CD4-positive, CD25-positive, alpha-beta regulatory T cell (primary cell): ENCODE results near the gene BTK. TPM values are rescaled to one million over a fixed set of nuclear protein-coding genes. Genes with fewer than 3 reads are reported as not detected.

Experiments
- ATAC-seq, 2 donors: fragments of 150-1000 bp; cut with Tn5 transposase; one replicate each; pipeline ENCODE4 v1.10.0; 2021; ENCODE audit warnings: low read depth in 2 of 2, moderate number of reproducible peaks in 2 of 2, moderate library complexity in 1 of 2
- DNase-seq, 3 donors: peaks; one replicate each; pipeline versions ENCODE4 v3.0.0 to v3.0.0-alpha.2; 2012 to 2022; ENCODE audit warnings: mixed read lengths in 1 of 3
- H3K27ac ChIP-seq: one replicate; pipeline ENCODE4 v1.7.0; 2013; ENCODE audit warnings: mild to moderate bottlenecking, low read length; ENCODE audit not compliant: insufficient read depth, poor library complexity, severe bottlenecking
- H3K27me3 ChIP-seq: one replicate; pipeline ENCODE4 v1.7.0; 2013; ENCODE audit warnings: low read length; ENCODE audit not compliant: control insufficient read depth, insufficient read depth
- H3K36me3 ChIP-seq: one replicate; pipeline ENCODE4 v1.7.0; 2013; ENCODE audit warnings: mild to moderate bottlenecking, low read length, moderate library complexity; ENCODE audit not compliant: control insufficient read depth, insufficient read depth
- H3K4me1 ChIP-seq: 2 replicates; pipeline ENCODE4 v1.7.0; 2013; ENCODE audit warnings: mild to moderate bottlenecking, low read length; ENCODE audit not compliant: insufficient read depth, control insufficient read depth, poor library complexity, severe bottlenecking
- H3K4me3 ChIP-seq: one replicate; pipeline ENCODE4 v1.7.0; 2013; ENCODE audit warnings: low read depth, mild to moderate bottlenecking, low read length, moderate library complexity
- H3K9me3 ChIP-seq, 2 experiments: 1 replicate in 1 of 2; 2 replicates in 1 of 2; pipeline ENCODE4 v1.7.0; 2013; ENCODE audit warnings: low read length in 2 of 2, mild to moderate bottlenecking in 1 of 2, moderate library complexity in 1 of 2; ENCODE audit not compliant: control insufficient read depth in 2 of 2
- H3K27ac Mint-ChIP-seq, 3 donors: one replicate each; pipeline ENCODE4 v1.8.0; 2020 to 2022; ENCODE audit warnings: mild to moderate bottlenecking in 3 of 3, mixed read lengths in 3 of 3, moderate library complexity in 2 of 3
- H3K27me3 Mint-ChIP-seq: one replicate; pipeline ENCODE4 v1.8.0; 2022; ENCODE audit warnings: mild to moderate bottlenecking, mixed read lengths
- H3K36me3 Mint-ChIP-seq: one replicate; pipeline ENCODE4 v1.8.0; 2020; ENCODE audit warnings: mixed read lengths
- H3K4me1 Mint-ChIP-seq, 4 donors: one replicate each; pipeline ENCODE4 v1.8.0; 2020 to 2022; ENCODE audit warnings: mixed read lengths in 4 of 4, mild to moderate bottlenecking in 1 of 4
- H3K4me3 Mint-ChIP-seq, 4 donors: one replicate each; pipeline ENCODE4 v1.8.0; 2020 to 2022; ENCODE audit warnings: mild to moderate bottlenecking in 4 of 4, mixed read lengths in 4 of 4, moderate library complexity in 3 of 4
- H3K9me3 Mint-ChIP-seq, 7 donors: one replicate each; pipeline ENCODE4 v1.8.0; 2020 to 2022; ENCODE audit warnings: mixed read lengths in 7 of 7, mild to moderate bottlenecking in 3 of 7, moderate library complexity in 2 of 7
- polyA plus RNA-seq, 4 donors: library from polyadenylated mRNA; unstranded; fragments of 300-500 nt; fragmentation: Illumina TruSeq; gene quantifications; one replicate each; pipeline ENCODE4 v1.2.3, GENCODE V29; 2021
- total RNA-seq: library from RNA; stranded (reverse); gene quantifications from one replicate; pipeline ENCODE4 v1.2.3, GENCODE V29; 2022

BTK gene
- total and polyA plus RNA-seq, 5 donors from 2014 or later: 0.10 to 2.7 (median 0.18) TPM; not detected in 1

DNA sequence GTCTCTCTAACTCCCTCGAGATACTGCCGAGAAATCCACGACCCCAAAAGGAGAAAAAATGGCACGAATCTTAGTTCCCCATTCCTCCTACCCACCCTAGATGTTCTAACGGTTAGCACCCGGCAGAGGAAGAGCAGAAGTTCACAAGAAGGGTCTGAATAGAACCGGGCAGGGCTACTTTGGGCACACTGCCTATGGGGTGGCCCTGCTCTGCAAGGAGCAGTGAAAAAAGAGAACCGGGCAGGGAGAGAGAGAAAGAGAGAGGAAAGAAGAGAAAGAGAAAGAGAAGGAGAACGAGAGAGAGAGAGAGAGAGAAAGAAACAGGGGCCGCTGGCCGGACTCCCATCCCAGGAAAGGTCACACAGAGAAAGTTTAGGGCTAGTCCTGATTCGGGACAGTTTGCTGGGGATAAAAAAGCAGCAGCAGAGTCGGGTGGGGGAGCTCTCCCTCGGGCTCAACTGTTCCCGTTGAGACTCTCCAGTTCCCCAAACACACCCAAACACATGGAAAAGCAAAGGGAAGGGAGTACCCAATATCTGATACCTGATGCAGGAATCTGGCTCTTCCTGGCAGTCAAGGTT lies 21.3 kb upstream of the BTK start:
- peak overlapping the region; percentile 98 for H3K27ac ChIP-seq
- no peaks in the 10 kb centered on the region for H3K27me3 Mint-ChIP-seq
- H3K9me3 ChIP-seq: no peaks in the 10 kb centered on the region
- H3K9me3 Mint-ChIP-seq: peaks cover 0 to 1% (median 0%) of the 10 kb centered on the region in 7 donors
- H3K4me3 Mint-ChIP-seq: peak overlapping the region; percentile 92 to 95 (median 92)
- peak overlapping the region; percentile 81 to 98 (median 87) for H3K27ac Mint-ChIP-seq
- peaks cover 23% of the 10 kb centered on the region for H3K4me1 ChIP-seq
- H3K36me3 ChIP-seq: peaks cover 6% of the 10 kb centered on the region
- peak overlapping the region; percentile 94 for H3K4me3 ChIP-seq
- no peaks in the 10 kb centered on the region for H3K27me3 ChIP-seq
- H3K36me3 Mint-ChIP-seq: peaks cover 8% of the 10 kb centered on the region
- ATAC-seq (no peak), DNase-seq (no peak)
- peaks cover 0 to 32% (median 11%) of the 10 kb centered on the region in 4 donors for H3K4me1 Mint-ChIP-seq

DNA sequence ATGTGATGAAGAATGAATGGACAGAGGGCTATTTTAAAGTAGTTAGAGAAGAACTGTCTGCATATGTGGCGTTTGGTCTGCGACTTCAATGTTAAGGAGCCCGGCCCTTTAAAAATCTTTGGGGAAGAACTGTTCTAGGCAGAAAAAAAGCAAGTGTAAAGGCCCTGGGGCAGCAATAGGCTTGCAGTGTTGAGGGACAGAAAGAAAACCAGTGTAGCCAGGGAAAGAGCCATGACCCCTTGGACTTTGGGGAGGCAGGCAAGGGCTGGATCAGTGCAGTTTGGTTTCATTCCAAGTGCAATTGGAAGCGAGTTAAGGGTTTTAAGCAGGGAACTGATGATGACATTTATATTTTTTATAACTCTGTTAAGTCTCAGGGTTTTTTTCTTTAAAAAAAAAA lies 13.8 kb upstream of the BTK start:
- Mint-ChIP-seq H3K27ac (no peak overlapping the region), H3K4me1 (peaks cover 0 to 4% (median 3%) of the 10 kb centered on the region in 4 donors), H3K36me3 (peaks cover 4% of the 10 kb centered on the region), H3K4me3 (peak overlapping the region in 1 of 4 donors; percentile 27), H3K27me3 (no peaks in the 10 kb centered on the region), H3K9me3 (peaks cover 0 to 1% (median 0%) of the 10 kb centered on the region in 7 donors)
- Histone ChIP-seq H3K27ac (no peak overlapping the region), H3K4me1 (no peaks in the 10 kb centered on the region), H3K4me3 (no peak overlapping the region), H3K27me3 (no peaks in the 10 kb centered on the region), H3K36me3 (peaks cover 2% of the 10 kb centered on the region), H3K9me3 (no peaks in the 10 kb centered on the region)
- DNase-seq (no peak), ATAC-seq (no peak)

GRCh38 chrX:101398694-101399093 lies 12.7 kb upstream of the BTK start:
- Histone ChIP-seq H3K4me3 (no peak overlapping the region), H3K4me1 (no peaks in the 10 kb centered on the region), H3K27ac (no peak overlapping the region), H3K27me3 (no peaks in the 10 kb centered on the region), H3K9me3 (no peaks in the 10 kb centered on the region), H3K36me3 (peaks cover 2% of the 10 kb centered on the region)
- Mint-ChIP-seq H3K36me3 (no peaks in the 10 kb centered on the region), H3K27me3 (no peaks in the 10 kb centered on the region), H3K4me1 (peaks cover 0 to 7% (median 4%) of the 10 kb centered on the region in 4 donors), H3K27ac (no peak overlapping the region), H3K9me3 (peaks cover 0 to 1% (median 0%) of the 10 kb centered on the region in 7 donors), H3K4me3 (no peak overlapping the region)
- ATAC-seq (no peak), DNase-seq (no peak)

GRCh38 chrX:101397779-101398178 lies 11.8 kb upstream of the BTK start:
- ATAC-seq: no peak
- peaks cover 3 to 16% (median 5%) of the 10 kb centered on the region in 4 donors for H3K4me1 Mint-ChIP-seq
- no peak for DNase-seq
- H3K9me3 ChIP-seq: no peaks in the 10 kb centered on the region
- H3K27me3 ChIP-seq: no peaks in the 10 kb centered on the region
- no peak overlapping the region for H3K27ac Mint-ChIP-seq
- no peaks in the 10 kb centered on the region for H3K4me1 ChIP-seq
- no peaks in the 10 kb centered on the region for H3K36me3 Mint-ChIP-seq
- no peaks in the 10 kb centered on the region for H3K27me3 Mint-ChIP-seq
- H3K36me3 ChIP-seq: peaks cover 6% of the 10 kb centered on the region
- H3K9me3 Mint-ChIP-seq: peaks cover 0 to 1% (median 0%) of the 10 kb centered on the region in 7 donors
- no peak overlapping the region for H3K4me3 ChIP-seq
- no peak overlapping the region for H3K27ac ChIP-seq
- H3K4me3 Mint-ChIP-seq: no peak overlapping the region

DNA sequence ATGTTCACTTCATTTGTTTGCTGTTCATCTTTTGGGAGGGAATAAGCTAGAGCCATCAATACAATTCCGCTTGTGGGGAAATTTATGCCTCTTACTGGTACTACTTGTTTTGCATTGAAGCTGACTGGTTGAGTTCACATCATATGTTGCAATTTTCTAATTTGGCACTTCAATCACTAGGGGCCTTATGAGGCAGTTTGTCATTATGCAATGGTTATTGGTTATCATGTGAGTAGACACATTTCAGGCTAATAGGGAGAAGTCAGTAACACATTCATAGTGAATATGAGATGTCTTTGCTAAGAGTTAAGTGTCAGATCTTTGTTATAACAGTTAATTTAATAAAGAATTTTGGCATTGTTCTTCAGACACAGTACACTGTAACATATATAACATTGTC lies 9.8 kb upstream of the BTK start:
- Histone ChIP-seq H3K36me3 (peaks cover 6% of the 10 kb centered on the region), H3K9me3 (no peaks in the 10 kb centered on the region), H3K27ac (no peak overlapping the region), H3K4me1 (peaks cover 6% of the 10 kb centered on the region), H3K27me3 (no peaks in the 10 kb centered on the region), H3K4me3 (no peak overlapping the region)
- Mint-ChIP-seq H3K36me3 (no peaks in the 10 kb centered on the region), H3K27ac (no peak overlapping the region), H3K27me3 (no peaks in the 10 kb centered on the region), H3K4me1 (peaks cover 4 to 27% (median 15%) of the 10 kb centered on the region in 4 donors), H3K4me3 (no peak overlapping the region), H3K9me3 (peaks cover 0 to 1% (median 0%) of the 10 kb centered on the region in 7 donors)
- ATAC-seq (no peak), DNase-seq (no peak)

- Histone ChIP-seq H3K36me3 (peaks cover 6% of the 10 kb centered on the region), H3K4me3 (no peak overlapping the region), H3K27ac (no peak overlapping the region), H3K27me3 (no peaks in the 10 kb centered on the region), H3K4me1 (peaks cover 6% of the 10 kb centered on the region), H3K9me3 (no peaks in the 10 kb centered on the region)
- Mint-ChIP-seq H3K36me3 (no peaks in the 10 kb centered on the region), H3K4me3 (no peak overlapping the region), H3K9me3 (no peaks in the 10 kb centered on the region), H3K4me1 (peaks cover 0 to 32% (median 16%) of the 10 kb centered on the region in 4 donors), H3K27ac (no peak overlapping the region), H3K27me3 (no peaks in the 10 kb centered on the region)
- no peak for DNase-seq
- no peak for ATAC-seq
Measured at GRCh38 chrX:101394372-101394771, 8.4 kb upstream of the BTK start.

GRCh38 chrX:101393530-101394305 lies 7.7 kb upstream of the BTK start:
- H3K27me3 Mint-ChIP-seq: no peaks in the 10 kb centered on the region
- H3K27ac ChIP-seq: peak overlapping the region; percentile 33
- no peak for ATAC-seq
- peak overlapping the region in 2 of 3 donors; percentile 51 to 65 for H3K27ac Mint-ChIP-seq
- no peaks in the 10 kb centered on the region for H3K36me3 Mint-ChIP-seq
- no peak overlapping the region for H3K4me3 ChIP-seq
- no peaks in the 10 kb centered on the region for H3K9me3 ChIP-seq
- peaks cover 6% of the 10 kb centered on the region for H3K4me1 ChIP-seq
- H3K4me1 Mint-ChIP-seq: peaks cover 0 to 32% (median 16%) of the 10 kb centered on the region in 4 donors
- H3K36me3 ChIP-seq: peaks cover 6% of the 10 kb centered on the region
- H3K9me3 Mint-ChIP-seq: no peaks in the 10 kb centered on the region
- H3K27me3 ChIP-seq: no peaks in the 10 kb centered on the region
- DNase-seq: no peak
- H3K4me3 Mint-ChIP-seq: no peak overlapping the region
